ENCODE measurements around the gene CBX8. TPM values are rescaled to one million over a fixed set of nuclear protein-coding genes. Genes with fewer than 3 reads are reported as not detected.

CBX8 gene
- total and polyA plus RNA-seq, 2 of the 8 experiments (the other 6 are each of a cell fraction or from before 2014, with no cell fraction given): 0.09 to 2.1 TPM

- TF ChIP-seq CHD7 (IDR thresholded peaks at IDR 0.05; ENCODE audit: insufficient replicate concordance, low read length): no peak
- no peak for TF ChIP-seq GTF2F1 (IDR thresholded peaks at IDR 0.05; ENCODE audit: borderline replicate concordance, low read depth, low read length)
Measured at GRCh38 chr17:79825580-79825921, 28.7 kb upstream of the CBX8 start (continued).

All from H1 (cell line).